ENCODE data around the gene ZNF319. TPM values are rescaled to one million over a fixed set of nuclear protein-coding genes. Genes with fewer than 3 reads are reported as not detected.

The ZNF319 gene
- total RNA-seq, 1 experiment from 2014 or later = 5.5 TPM

DNA sequence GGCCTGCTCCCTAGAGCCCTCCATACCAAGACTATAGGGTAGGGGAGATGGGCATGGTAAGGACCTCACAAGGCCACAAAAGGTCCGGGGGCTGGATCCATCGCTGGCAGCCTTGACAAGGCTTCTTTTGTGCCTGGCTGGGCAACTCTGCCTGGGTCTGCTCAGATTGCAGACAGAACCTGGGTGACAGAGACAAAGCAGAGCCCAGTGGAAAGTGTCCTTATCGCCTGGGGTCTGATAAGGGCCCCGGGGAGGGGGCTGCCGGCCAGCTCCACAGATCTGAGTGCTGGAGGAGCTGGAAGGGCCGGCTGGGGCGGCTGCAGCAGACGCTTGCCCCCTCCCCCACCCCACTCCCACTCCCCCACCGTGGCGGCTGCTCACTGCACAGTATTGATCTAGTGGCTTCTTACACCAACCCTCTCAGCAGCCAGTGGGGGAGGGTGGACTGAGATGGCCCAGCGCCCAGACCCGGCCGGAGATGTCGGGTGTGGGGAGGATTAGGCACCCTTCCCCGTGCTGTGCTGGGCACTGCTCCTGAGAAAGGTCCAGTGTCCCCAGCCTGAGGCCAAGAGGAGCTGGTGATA lies 32.3 kb upstream of the ZNF319 start (continued):
- TF ChIP-seq, protein P1, sequence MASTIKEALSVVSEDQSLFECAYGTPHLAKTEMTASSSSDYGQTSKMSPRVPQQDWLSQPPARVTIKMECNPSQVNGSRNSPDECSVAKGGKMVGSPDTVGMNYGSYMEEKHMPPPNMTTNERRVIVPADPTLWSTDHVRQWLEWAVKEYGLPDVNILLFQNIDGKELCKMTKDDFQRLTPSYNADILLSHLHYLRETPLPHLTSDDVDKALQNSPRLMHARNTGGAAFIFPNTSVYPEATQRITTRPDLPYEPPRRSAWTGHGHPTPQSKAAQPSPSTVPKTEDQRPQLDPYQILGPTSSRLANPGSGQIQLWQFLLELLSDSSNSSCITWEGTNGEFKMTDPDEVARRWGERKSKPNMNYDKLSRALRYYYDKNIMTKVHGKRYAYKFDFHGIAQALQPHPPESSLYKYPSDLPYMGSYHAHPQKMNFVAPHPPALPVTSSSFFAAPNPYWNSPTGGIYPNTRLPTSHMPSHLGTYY (CRISPR knock-in tag; IDR thresholded peaks at IDR 0.05) = no peak
- TF ChIP-seq ELF4 (CRISPR knock-in tag; IDR thresholded peaks at IDR 0.05; ENCODE audit: low read depth) = no peak

- H3K27me3 Mint-ChIP-seq (ENCODE audit: low read depth) = no peaks in the 10 kb centered on the region
- H3K4me3 Mint-ChIP-seq = no peak overlapping the region
- ChIA-PET POLR2A (interaction anchor here (1.4 kb wide), 1 partner anchor 98 kb away, joined by 8 read pairs; the partner anchor contains the start of gene CFAP20), CTCF (interaction anchor here (0.7 to 2.6 kb wide), 10 partner anchors 9 to 296 kb away, joined by 3 to 55 read pairs (median 4); partner anchors contain the start of gene KATNB1)
- H3K27ac Mint-ChIP-seq = no peak overlapping the region; the same call in 1 of the 2 replicates
- DNase-seq (ENCODE audit: low spot score) = no peak
- TF ChIP-seq, protein P1 (CRISPR knock-in tag; IDR thresholded peaks at IDR 0.05) = no peak
- TF ChIP-seq HMGXB4 (CRISPR knock-in tag; IDR thresholded peaks at IDR 0.05) (no peak), FOXP1 (CRISPR knock-in tag; IDR thresholded peaks at IDR 0.05; ENCODE audit: borderline replicate concordance) (no peak)
- no peaks in the 10 kb centered on the region for H3K9me3 Mint-ChIP-seq
- no peak for ATAC-seq
- peaks cover 38% of the 10 kb centered on the region for H3K4me1 Mint-ChIP-seq
- H3K36me3 Mint-ChIP-seq = peaks cover 6% of the 10 kb centered on the region; the same call in 1 of the 2 replicates
Observed at GRCh38 chr16:58031016-58031800, 30.7 kb upstream of the ZNF319 start.

GRCh38 chr16:58030136-58030840 lies 29.8 kb upstream of the ZNF319 start:
- ATAC-seq (no peak), DNase-seq (ENCODE audit: low spot score) (no peak)
- no peaks in the 10 kb centered on the region for H3K27me3 Mint-ChIP-seq (ENCODE audit: low read depth)
- no peak overlapping the region for H3K27ac Mint-ChIP-seq
- CTCF ChIA-PET = interaction anchor here (0.7 to 3.3 kb wide), 3 partner anchors 11 to 91 kb away, joined by 3 to 55 read pairs (median 28); no protein-coding TSS in a partner anchor
- peaks cover 6% of the 10 kb centered on the region; the same call in 1 of the 2 replicates for H3K36me3 Mint-ChIP-seq
- H3K9me3 Mint-ChIP-seq = no peaks in the 10 kb centered on the region
- H3K4me1 Mint-ChIP-seq = peaks cover 38% of the 10 kb centered on the region
- POLR2A ChIA-PET = no interaction called here
- H3K4me3 Mint-ChIP-seq = no peak overlapping the region
- TF ChIP-seq, protein P1 (CRISPR knock-in tag; IDR thresholded peaks at IDR 0.05) = no peak
- TF ChIP-seq EMX1 (CRISPR knock-in tag; IDR thresholded peaks at IDR 0.05) = no peak
- TF ChIP-seq, protein P2, sequence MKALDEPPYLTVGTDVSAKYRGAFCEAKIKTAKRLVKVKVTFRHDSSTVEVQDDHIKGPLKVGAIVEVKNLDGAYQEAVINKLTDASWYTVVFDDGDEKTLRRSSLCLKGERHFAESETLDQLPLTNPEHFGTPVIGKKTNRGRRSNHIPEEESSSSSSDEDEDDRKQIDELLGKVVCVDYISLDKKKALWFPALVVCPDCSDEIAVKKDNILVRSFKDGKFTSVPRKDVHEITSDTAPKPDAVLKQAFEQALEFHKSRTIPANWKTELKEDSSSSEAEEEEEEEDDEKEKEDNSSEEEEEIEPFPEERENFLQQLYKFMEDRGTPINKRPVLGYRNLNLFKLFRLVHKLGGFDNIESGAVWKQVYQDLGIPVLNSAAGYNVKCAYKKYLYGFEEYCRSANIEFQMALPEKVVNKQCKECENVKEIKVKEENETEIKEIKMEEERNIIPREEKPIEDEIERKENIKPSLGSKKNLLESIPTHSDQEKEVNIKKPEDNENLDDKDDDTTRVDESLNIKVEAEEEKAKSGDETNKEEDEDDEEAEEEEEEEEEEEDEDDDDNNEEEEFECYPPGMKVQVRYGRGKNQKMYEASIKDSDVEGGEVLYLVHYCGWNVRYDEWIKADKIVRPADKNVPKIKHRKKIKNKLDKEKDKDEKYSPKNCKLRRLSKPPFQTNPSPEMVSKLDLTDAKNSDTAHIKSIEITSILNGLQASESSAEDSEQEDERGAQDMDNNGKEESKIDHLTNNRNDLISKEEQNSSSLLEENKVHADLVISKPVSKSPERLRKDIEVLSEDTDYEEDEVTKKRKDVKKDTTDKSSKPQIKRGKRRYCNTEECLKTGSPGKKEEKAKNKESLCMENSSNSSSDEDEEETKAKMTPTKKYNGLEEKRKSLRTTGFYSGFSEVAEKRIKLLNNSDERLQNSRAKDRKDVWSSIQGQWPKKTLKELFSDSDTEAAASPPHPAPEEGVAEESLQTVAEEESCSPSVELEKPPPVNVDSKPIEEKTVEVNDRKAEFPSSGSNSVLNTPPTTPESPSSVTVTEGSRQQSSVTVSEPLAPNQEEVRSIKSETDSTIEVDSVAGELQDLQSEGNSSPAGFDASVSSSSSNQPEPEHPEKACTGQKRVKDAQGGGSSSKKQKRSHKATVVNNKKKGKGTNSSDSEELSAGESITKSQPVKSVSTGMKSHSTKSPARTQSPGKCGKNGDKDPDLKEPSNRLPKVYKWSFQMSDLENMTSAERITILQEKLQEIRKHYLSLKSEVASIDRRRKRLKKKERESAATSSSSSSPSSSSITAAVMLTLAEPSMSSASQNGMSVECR (CRISPR knock-in tag; IDR thresholded peaks at IDR 0.05; ENCODE audit: borderline replicate concordance) = no peak
- no peak for TF ChIP-seq SMAD3 (CRISPR knock-in tag; IDR thresholded peaks at IDR 0.05; ENCODE audit: borderline replicate concordance)
- no peak for TF ChIP-seq ELF4 (CRISPR knock-in tag; IDR thresholded peaks at IDR 0.05; ENCODE audit: low read depth)
- TF ChIP-seq MYBL2 (CRISPR knock-in tag; IDR thresholded peaks at IDR 0.05) = no peak
- no peak for TF ChIP-seq ZNF416 (CRISPR knock-in tag; IDR thresholded peaks at IDR 0.05)
- TF ChIP-seq ZNF317 (CRISPR knock-in tag; IDR thresholded peaks at IDR 0.05; ENCODE audit: borderline replicate concordance, low read depth) = no peak
- TF ChIP-seq ZNF219 (CRISPR knock-in tag; IDR thresholded peaks at IDR 0.05; ENCODE audit: borderline replicate concordance) = no peak
- TF ChIP-seq CREM (CRISPR knock-in tag; IDR thresholded peaks at IDR 0.05) = no peak
- TF ChIP-seq, protein P3, sequence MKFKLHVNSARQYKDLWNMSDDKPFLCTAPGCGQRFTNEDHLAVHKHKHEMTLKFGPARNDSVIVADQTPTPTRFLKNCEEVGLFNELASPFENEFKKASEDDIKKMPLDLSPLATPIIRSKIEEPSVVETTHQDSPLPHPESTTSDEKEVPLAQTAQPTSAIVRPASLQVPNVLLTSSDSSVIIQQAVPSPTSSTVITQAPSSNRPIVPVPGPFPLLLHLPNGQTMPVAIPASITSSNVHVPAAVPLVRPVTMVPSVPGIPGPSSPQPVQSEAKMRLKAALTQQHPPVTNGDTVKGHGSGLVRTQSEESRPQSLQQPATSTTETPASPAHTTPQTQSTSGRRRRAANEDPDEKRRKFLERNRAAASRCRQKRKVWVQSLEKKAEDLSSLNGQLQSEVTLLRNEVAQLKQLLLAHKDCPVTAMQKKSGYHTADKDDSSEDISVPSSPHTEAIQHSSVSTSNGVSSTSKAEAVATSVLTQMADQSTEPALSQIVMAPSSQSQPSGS (CRISPR knock-in tag; IDR thresholded peaks at IDR 0.05; ENCODE audit: borderline replicate concordance, low read depth) = no peak
- TF ChIP-seq TEAD1 (CRISPR knock-in tag; IDR thresholded peaks at IDR 0.05) = no peak
- TF ChIP-seq, protein P4, sequence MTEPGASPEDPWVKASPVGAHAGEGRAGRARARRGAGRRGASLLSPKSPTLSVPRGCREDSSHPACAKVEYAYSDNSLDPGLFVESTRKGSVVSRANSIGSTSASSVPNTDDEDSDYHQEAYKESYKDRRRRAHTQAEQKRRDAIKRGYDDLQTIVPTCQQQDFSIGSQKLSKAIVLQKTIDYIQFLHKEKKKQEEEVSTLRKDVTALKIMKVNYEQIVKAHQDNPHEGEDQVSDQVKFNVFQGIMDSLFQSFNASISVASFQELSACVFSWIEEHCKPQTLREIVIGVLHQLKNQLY (CRISPR knock-in tag; IDR thresholded peaks at IDR 0.05) = no peak
